ENCODE results near the gene RNF11.
"Not testable (repeated sequence)": the region's sequence is repeated elsewhere in the genome, so short reads cannot be mapped to it uniquely, and the experiment has no call there.

The RNF11 gene

GRCh38 chr1:51230501-51231078 lies 5.5 kb upstream of the RNF11 start:
- DNase-seq, result no peak

- no peak for DNase-seq
Observed at GRCh38 chr1:51231120-51231519, 5.0 kb upstream of the RNF11 start.

- DNase-seq, result no peak
Observed at GRCh38 chr1:51231896-51232295, 4.2 kb upstream of the RNF11 start.

- peak; percentile 76 for DNase-seq
Observed at GRCh38 chr1:51234236-51234635, 1.8 kb upstream of the RNF11 start.

GRCh38 chr1:51234721-51235425 lies 1.2 kb upstream of the RNF11 start:
- peak; percentile 98 for DNase-seq

- DNase-seq, result peak; percentile 52
Observed at GRCh38 chr1:51236531-51237350, 668 bp downstream of the RNF11 start.

GRCh38 chr1:51237351-51238033 lies 1.4 kb downstream of the RNF11 start:
- DNase-seq, result peak; percentile 25

- DNase-seq, result no peak
Observed at GRCh38 chr1:51238034-51238403, 1.9 kb downstream of the RNF11 start.

- DNase-seq, result no peak
Observed at GRCh38 chr1:51240084-51240483, 4.0 kb downstream of the RNF11 start.

- DNase-seq, result no peak
Observed at GRCh38 chr1:51241119-51241518, 5.0 kb downstream of the RNF11 start.

- DNase-seq, result no peak
Observed at GRCh38 chr1:51242546-51242945, 6.5 kb downstream of the RNF11 start.

GRCh38 chr1:51247022-51247421 lies 10.9 kb downstream of the RNF11 start:
- no peak for DNase-seq

- DNase-seq, result no peak
Observed at GRCh38 chr1:51247499-51247898, 11.4 kb downstream of the RNF11 start.

- DNase-seq, result no peak
Observed at GRCh38 chr1:51249445-51249844, 13.4 kb downstream of the RNF11 start.

- not testable (repeated sequence) for DNase-seq
Observed at GRCh38 chr1:51250729-51251128, 14.7 kb downstream of the RNF11 start.

GRCh38 chr1:51251165-51251564 lies 15.1 kb downstream of the RNF11 start:
- not testable (repeated sequence) for DNase-seq

- DNase-seq, result no peak
Observed at GRCh38 chr1:51252366-51252765, 16.3 kb downstream of the RNF11 start.

GRCh38 chr1:51253691-51254090 lies 17.6 kb downstream of the RNF11 start:
- DNase-seq, result no peak

GRCh38 chr1:51255331-51255730 lies 19.3 kb downstream of the RNF11 start:
- no peak for DNase-seq

- no peak for DNase-seq
Observed at GRCh38 chr1:51263147-51263877, 27.2 kb downstream of the RNF11 start.

GRCh38 chr1:51264451-51264850 lies 28.4 kb downstream of the RNF11 start:
- DNase-seq, result no peak

GRCh38 chr1:51265618-51266017 lies 29.5 kb downstream of the RNF11 start:
- no peak for DNase-seq

- no peak for DNase-seq
Observed at GRCh38 chr1:51266181-51266580, 30.1 kb downstream of the RNF11 start.

Data from RPMI8226 (cell line).